HFF-Myc (cell line): Measurements from ENCODE around the gene INA.

Source experiments
- DNase-seq: peaks from one replicate; pipeline ENCODE4 v3.0.0-alpha.2; 2011; ENCODE audit warnings: low read depth; ENCODE audit errors: extremely low read depth
- H3K4me3 ChIP-seq: replicated peaks from 2 replicates; pipeline ENCODE4 v1.5.1; 2011; ENCODE audit warnings: low read depth, mild to moderate bottlenecking, control low read depth, low read length
- CTCF ChIP-seq: IDR thresholded peaks from 2 replicates; pipeline ENCODE4 v1.5.1; 2012; ENCODE audit warnings: mild to moderate bottlenecking, low read depth, low read length, control low read depth; ENCODE audit errors: missing control alignments

Gene INA

GRCh38 chr10:103280506-103280905, 3.6 kb downstream of the INA start:
- no peak for TF ChIP-seq CTCF
- H3K4me3 ChIP-seq = no peak overlapping the region
- DNase-seq = no peak

- H3K4me3 ChIP-seq = no peak overlapping the region
- no peak for DNase-seq
- no peak for TF ChIP-seq CTCF
Observed at GRCh38 chr10:103281753-103282152, 4.8 kb downstream of the INA start.

- no peak overlapping the region for H3K4me3 ChIP-seq
- no peak for DNase-seq
- no peak for TF ChIP-seq CTCF
Observed at GRCh38 chr10:103282961-103283360, 6.0 kb downstream of the INA start.

- no peak overlapping the region for H3K4me3 ChIP-seq
- no peak for TF ChIP-seq CTCF
Observed at GRCh38 chr10:103284170-103284569, 7.2 kb downstream of the INA start.

GRCh38 chr10:103287992-103288391, 11.1 kb downstream of the INA start:
- H3K4me3 ChIP-seq = no peak overlapping the region
- no peak for DNase-seq
- no peak for TF ChIP-seq CTCF

More at GRCh38 chr10:103284170-103284569, 7.2 kb downstream of the INA start:
- DNase-seq = no peak

GRCh38 chr10:103291588-103291987, 14.7 kb downstream of the INA start:
- TF ChIP-seq CTCF = no peak
- no peak overlapping the region for H3K4me3 ChIP-seq
- DNase-seq = no peak

- TF ChIP-seq CTCF = no peak
- no peak for DNase-seq
- H3K4me3 ChIP-seq = no peak overlapping the region
Observed at GRCh38 chr10:103295374-103296015, 18.6 kb downstream of the INA start.
